GM08714 (cell line): Measurements from ENCODE around the gene ANKRD23.
A peak's percentile ranks its signal among the peaks of the same experiment; 100 is the strongest.

Experiments used
- H3K4me3 ChIP-seq: fragments of 200-500 bp; sonication (Bioruptor generic); 2 replicates; pipeline ENCODE4 v1.5.1; 2014; ENCODE audit warnings: mild to moderate bottlenecking, low read length, inconsistent platforms
- ZNF274 ChIP-seq: IDR thresholded peaks from 2 replicates; pipeline ENCODE4 v1.6.1; 2012; ENCODE audit warnings: mild to moderate bottlenecking, low read depth, low read length

The ANKRD23 gene

DNA sequence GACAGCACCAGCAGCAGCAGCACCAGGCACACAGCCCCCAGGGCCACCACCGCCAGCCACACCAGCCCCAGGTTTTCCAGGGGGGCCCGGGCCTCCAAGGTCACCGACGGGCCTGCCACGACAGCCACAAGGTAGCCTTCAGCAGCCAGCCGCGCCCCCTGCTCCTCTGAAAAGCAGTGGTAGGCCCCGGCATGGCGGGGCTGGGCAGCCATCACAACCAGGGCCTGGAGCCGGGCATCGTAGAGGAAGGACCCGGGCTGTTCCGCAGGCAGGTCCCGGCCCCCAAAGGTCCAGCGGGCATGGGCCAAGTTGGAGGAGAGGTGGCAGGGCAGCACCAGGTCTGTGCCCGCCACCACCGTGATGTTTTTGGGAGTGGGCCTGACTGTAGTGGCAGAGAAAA is 17.3 kb upstream of the ANKRD23 start:
- no peak overlapping the region for H3K4me3 ChIP-seq
- TF ChIP-seq ZNF274: no peak

DNA sequence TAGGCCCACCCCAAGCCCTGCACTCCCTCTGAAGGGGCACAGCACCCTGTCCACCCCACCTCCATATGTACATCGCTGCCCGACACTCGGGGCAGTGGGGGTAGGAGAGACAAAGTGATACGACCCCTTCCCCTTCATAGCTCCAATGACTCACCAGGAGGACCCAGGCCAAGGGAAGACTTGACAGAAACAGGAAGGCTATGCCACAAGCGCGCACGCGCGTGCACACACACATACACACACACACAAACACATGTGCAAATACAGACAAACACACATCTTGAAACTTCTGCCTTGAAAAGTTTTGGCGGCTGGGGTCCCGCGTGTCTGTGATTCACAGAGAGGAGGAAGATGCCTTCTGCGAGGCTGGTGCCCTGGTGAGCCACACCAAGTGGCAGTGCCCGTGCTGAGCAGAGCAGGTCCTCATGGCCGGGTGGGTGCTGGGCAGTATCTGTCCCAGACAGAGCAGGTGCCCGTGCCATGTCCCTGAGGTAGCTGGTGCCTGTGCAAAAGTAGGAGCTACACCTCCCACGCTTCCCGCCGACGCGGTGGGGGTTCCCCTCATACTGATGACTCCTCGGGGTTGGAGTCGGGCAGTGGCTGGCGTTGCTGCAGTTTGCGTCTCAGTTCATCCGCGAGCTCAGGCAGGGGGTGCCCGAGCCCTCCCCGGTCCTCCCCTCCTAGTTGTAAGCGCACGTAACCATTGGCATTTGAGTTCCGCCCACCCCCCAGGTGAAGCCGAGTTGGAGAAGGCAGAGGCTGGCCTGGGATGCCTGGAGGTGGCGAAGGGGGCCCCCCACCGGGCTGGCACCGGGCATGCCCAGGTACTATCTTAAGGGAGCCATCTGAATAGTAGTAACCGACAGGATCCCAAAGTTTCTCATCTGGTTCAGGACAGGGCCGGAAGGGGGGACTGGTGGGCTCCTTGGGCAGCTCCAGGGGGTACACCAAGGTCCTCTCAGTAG is 16.5 kb upstream of the ANKRD23 start:
- H3K4me3 ChIP-seq: no peak overlapping the region
- no peak for TF ChIP-seq ZNF274

DNA sequence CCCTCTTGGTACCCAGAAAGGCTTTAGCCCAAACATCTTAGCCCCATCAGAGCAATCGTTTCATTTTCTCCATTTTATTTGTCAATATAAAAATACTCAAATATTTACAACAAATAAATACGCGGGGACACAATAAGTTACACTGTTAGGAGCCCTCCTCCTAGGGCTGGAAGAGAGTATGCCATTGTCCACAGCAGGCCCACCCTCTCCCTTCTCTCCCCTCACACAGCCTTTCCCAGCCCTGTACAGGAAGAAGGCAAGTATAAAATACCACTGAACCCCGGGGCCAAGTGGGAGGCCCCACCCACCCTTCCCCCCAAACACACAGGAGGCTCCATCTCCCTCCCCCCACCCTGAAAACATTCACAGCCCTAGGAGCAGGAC is 15.9 kb upstream of the ANKRD23 start:
- TF ChIP-seq ZNF274: no peak
- no peak overlapping the region for H3K4me3 ChIP-seq

GRCh38 chr2:96859099-96859649 is 15.4 kb upstream of the ANKRD23 start:
- no peak overlapping the region for H3K4me3 ChIP-seq
- TF ChIP-seq ZNF274: no peak

DNA sequence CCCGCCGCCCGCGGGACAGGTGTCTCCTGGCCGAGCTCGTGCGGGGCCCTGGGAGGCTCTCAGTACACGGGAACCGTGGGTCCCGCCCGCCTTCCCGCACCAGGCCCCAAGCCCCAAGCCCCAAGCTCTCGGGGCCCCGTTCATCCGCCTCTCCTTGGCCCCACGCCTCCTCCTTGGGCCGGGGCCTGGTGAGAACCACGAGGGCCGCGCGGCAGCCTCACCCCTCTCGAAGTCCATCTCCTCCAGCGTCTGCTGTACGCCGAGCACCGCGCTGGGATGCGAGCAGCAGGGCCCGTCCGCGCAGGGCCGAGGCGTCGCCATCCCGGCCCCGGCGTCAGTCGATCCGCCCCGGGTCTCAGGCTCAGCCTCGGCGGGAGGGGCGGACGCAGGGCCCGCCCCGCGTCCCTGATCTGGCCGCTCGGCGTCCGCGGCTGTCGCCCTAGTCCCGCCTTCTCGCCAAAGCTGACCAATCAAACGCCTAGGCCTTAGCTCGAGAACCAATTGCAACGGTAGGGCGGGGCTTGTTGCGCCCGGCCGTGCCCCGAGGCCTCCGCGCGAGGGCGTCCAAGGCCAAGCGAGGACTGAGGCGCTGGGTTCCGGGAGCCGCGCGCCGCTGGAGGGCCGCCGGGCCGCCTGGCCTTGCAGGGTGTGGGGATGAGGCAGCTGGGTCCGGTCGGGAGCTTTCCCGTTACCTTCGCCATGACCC is 14.0 kb upstream of the ANKRD23 start, which contains the start of gene ANKRD39:
Gene ANKRD39, minus strand, starts transcription at position 350 of the 706 bp plus-strand sequence. Its CDS starts 29 bp downstream, at position 321.
- peak within 1 kb of the TSS; percentile 78 for H3K4me3 ChIP-seq
- TF ChIP-seq ZNF274: no peak

- no peak for TF ChIP-seq ZNF274
- H3K4me3 ChIP-seq: peak overlapping the region; percentile 78
Measured at GRCh38 chr2:96856776-96857666, 13.2 kb upstream of the ANKRD23 start.

GRCh38 chr2:96853321-96853720 is 9.5 kb upstream of the ANKRD23 start:
- H3K4me3 ChIP-seq: no peak overlapping the region
- TF ChIP-seq ZNF274: no peak

- H3K4me3 ChIP-seq: no peak overlapping the region
- TF ChIP-seq ZNF274: no peak
Measured at GRCh38 chr2:96852667-96853066, 8.8 kb upstream of the ANKRD23 start.

- no peak overlapping the region for H3K4me3 ChIP-seq
- no peak for TF ChIP-seq ZNF274
Measured at GRCh38 chr2:96848264-96848663, 4.4 kb upstream of the ANKRD23 start.

GRCh38 chr2:96847586-96847985 is 3.8 kb upstream of the ANKRD23 start:
- no peak overlapping the region for H3K4me3 ChIP-seq
- TF ChIP-seq ZNF274: no peak

- no peak for TF ChIP-seq ZNF274
- no peak overlapping the region for H3K4me3 ChIP-seq
Measured at GRCh38 chr2:96846825-96847224, 3.0 kb upstream of the ANKRD23 start.

DNA sequence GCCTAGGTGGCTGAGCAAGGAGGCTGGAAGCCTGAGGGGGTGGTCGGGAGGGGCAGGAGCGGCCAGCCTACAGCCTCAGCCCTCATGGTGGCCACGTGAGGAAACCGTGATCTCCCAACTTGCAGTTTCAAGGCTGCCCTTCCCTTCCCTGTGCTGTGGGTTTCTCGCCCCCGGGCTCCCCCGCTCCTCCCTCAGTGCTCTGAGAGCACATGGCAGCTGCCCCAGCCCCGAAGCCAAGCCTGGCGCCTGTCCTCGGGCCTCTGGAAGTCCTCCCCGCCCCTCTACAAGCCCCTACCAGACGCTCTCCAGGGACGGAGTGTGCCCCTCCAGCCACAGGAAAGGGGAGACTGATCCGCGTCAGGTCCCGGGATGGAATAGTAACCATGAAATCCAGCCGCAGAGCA is 586 bp upstream of the ANKRD23 start:
- no peak for TF ChIP-seq ZNF274
- H3K4me3 ChIP-seq: no peak overlapping the region

- TF ChIP-seq ZNF274: no peak
- H3K4me3 ChIP-seq: no peak overlapping the region
Measured at GRCh38 chr2:96842600-96842999, 1.2 kb downstream of the ANKRD23 start.
